ENCODE data around the gene NPHP4. TPM values are rescaled to one million over a fixed set of nuclear protein-coding genes. Genes with fewer than 3 reads are reported as not detected.

The NPHP4 gene
- polyA plus RNA-seq, 1 of the 3 experiments (the other 2 are of a cell fraction), result 7.0 TPM

DNA sequence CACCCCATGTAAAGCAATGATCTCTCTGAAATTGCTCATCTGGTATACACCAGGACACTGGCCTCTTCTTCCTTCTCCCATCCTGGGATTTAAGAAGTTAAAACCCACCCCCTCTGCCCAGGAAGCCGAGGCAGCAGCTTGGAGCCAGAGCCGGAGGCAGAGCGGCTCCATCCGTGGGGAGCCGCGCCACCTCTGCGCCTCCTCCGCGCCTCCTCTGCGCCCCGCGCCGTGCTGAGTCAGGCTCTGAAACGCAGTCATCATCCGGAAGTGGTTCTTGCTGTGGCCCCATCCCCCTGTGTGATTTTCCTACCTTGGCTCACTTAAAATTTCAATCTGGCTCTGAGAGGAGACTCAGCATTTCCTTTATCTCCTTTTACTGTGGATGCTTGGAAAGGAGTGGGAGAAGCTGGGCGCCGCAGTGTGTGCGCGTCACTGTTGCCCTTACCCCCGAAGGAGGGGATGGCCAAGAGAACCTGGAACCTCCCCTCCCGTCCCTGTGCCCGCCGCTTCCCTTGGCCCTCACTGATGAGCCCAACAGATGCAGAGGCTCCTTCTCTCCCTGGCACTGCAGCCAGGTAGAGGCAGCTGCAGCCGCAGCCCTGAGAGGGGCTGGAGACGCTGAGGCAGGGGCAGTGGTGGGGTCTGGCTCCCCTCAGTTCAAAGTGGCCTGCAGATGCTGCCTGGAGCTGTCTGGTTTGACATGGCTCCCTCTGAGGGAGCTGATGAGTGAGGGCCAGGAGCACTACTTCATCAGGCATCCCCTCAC is 15.3 kb upstream of the NPHP4 start:
- Histone ChIP-seq H3F3A (replicated peaks; ENCODE audit: insufficient read depth) (no peaks in the 10 kb centered on the region), H3K4me2 (no peak overlapping the region), H3K4me3 (ENCODE audit: low read depth in 2 of 2, low read length in 1 of 2) (no peak overlapping the region), H3K4me1 (ENCODE audit: control insufficient read depth in 1 of 2, insufficient read depth in 2 of 2, low read depth in 1 of 2, low read length in 1 of 2) (peaks cover 0 to 8% of the 10 kb centered on the region in 2 experiments; a peak in 1 of 4 replicates), H4K20me1 (ENCODE audit: insufficient read depth) (no peaks in the 10 kb centered on the region), H2AFZ (ENCODE audit: low read depth) (no peak overlapping the region), H3K36me3 (replicated peaks in 1 of 2; ENCODE audit: control insufficient read depth in 1 of 2, insufficient read depth in 2 of 2, low read length in 1 of 2) (no peaks in the 10 kb centered on the region), H3K9me2 (no peaks in the 10 kb centered on the region), H3K27me3 (ENCODE audit: insufficient read depth) (no peaks in the 10 kb centered on the region), H3K9me3 (no peaks in the 10 kb centered on the region), H3K27ac (ENCODE audit: low read depth in 2 of 2, low read length in 1 of 2) (no peak overlapping the region), H3K9ac (no peak overlapping the region), H3K79me2 (ENCODE audit: insufficient read depth) (no peaks in the 10 kb centered on the region)
- ChIA-PET POLR2A (no interaction called here), CTCF (interaction anchor here (0.8 to 1.1 kb wide), 3 partner anchors 32 to 239 kb away, joined by 3 to 4 read pairs (median 4); no protein-coding TSS in a partner anchor)
- no peak for TF ChIP-seq FOSL2 (IDR thresholded peaks at IDR 0.05; ENCODE audit: borderline replicate concordance, low read depth)
- TF ChIP-seq, protein P1, sequence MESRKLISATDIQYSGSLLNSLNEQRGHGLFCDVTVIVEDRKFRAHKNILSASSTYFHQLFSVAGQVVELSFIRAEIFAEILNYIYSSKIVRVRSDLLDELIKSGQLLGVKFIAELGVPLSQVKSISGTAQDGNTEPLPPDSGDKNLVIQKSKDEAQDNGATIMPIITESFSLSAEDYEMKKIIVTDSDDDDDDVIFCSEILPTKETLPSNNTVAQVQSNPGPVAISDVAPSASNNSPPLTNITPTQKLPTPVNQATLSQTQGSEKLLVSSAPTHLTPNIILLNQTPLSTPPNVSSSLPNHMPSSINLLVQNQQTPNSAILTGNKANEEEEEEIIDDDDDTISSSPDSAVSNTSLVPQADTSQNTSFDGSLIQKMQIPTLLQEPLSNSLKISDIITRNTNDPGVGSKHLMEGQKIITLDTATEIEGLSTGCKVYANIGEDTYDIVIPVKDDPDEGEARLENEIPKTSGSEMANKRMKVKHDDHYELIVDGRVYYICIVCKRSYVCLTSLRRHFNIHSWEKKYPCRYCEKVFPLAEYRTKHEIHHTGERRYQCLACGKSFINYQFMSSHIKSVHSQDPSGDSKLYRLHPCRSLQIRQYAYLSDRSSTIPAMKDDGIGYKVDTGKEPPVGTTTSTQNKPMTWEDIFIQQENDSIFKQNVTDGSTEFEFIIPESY (IDR thresholded peaks at IDR 0.05; ENCODE audit: borderline replicate concordance, low read depth), result no peak
- no peak for TF ChIP-seq SMC3 (IDR thresholded peaks at IDR 0.05; ENCODE audit: low read depth, low read length)
- no peak for TF ChIP-seq YY1 (IDR thresholded peaks at IDR 0.05; ENCODE audit: low read depth)
- no peak for TF ChIP-seq RXRA (IDR thresholded peaks at IDR 0.05; ENCODE audit: borderline replicate concordance, low read depth)
- no peak for TF ChIP-seq ELF1 (IDR thresholded peaks at IDR 0.05)
- no peak for TF ChIP-seq RAD21 (IDR thresholded peaks at IDR 0.05; ENCODE audit: low read length)
- no peak for TF ChIP-seq SIN3A (IDR thresholded peaks at IDR 0.05; ENCODE audit: borderline replicate concordance, low read depth, low read length)
- TF ChIP-seq, protein P2, sequence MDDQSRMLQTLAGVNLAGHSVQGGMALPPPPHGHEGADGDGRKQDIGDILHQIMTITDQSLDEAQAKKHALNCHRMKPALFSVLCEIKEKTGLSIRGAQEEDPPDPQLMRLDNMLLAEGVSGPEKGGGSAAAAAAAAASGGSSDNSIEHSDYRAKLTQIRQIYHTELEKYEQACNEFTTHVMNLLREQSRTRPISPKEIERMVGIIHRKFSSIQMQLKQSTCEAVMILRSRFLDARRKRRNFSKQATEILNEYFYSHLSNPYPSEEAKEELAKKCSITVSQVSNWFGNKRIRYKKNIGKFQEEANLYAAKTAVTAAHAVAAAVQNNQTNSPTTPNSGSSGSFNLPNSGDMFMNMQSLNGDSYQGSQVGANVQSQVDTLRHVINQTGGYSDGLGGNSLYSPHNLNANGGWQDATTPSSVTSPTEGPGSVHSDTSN (IDR thresholded peaks at IDR 0.05), result no peak
- TF ChIP-seq TCF12 (IDR thresholded peaks at IDR 0.05), result no peak
- no peak for TF ChIP-seq FOXM1 (IDR thresholded peaks at IDR 0.05; ENCODE audit: low read depth)
- TF ChIP-seq, protein P3, sequence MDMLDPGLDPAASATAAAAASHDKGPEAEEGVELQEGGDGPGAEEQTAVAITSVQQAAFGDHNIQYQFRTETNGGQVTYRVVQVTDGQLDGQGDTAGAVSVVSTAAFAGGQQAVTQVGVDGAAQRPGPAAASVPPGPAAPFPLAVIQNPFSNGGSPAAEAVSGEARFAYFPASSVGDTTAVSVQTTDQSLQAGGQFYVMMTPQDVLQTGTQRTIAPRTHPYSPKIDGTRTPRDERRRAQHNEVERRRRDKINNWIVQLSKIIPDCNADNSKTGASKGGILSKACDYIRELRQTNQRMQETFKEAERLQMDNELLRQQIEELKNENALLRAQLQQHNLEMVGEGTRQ (IDR thresholded peaks at IDR 0.05; ENCODE audit: borderline replicate concordance, low read depth, low read length), result no peak
- TF ChIP-seq MEF2A (IDR thresholded peaks at IDR 0.05; ENCODE audit: borderline replicate concordance, low read depth), result no peak
- TF ChIP-seq NRF1 (IDR thresholded peaks at IDR 0.05; ENCODE audit: low read depth, low read length), result no peak
- TF ChIP-seq TEAD4 (IDR thresholded peaks at IDR 0.05; ENCODE audit: borderline replicate concordance, insufficient read depth), result no peak
- TF ChIP-seq RFX5 (IDR thresholded peaks at IDR 0.05; ENCODE audit: low read length), result no peak
- TF ChIP-seq GABPA (IDR thresholded peaks at IDR 0.05; ENCODE audit: low read depth), result no peak
- no peak for TF ChIP-seq MXI1 (IDR thresholded peaks at IDR 0.05; ENCODE audit: low read depth, low read length)
- no peak for TF ChIP-seq FOXJ3 (CRISPR knock-in tag; IDR thresholded peaks at IDR 0.05)
- no peak for TF ChIP-seq EZH2phosphoT487 (IDR thresholded peaks at IDR 0.05; ENCODE audit: borderline replicate concordance, low read depth)
- 85% methylated on average over 22 of the region's 25 CpGs for WGBS (ENCODE audit: low lambda C conversion rate)
- no peak for DNase-seq
